HFFc6 (cell line): Measurements from ENCODE around the gene SV2C. TPM values are rescaled to one million over a fixed set of nuclear protein-coding genes. Genes with fewer than 3 reads are reported as not detected.

Experiments
- DNase-seq: peaks from one replicate; pipeline ENCODE4 v3.0.0-alpha.2; 2018
- H3K27ac Mint-ChIP-seq: 2 replicates; pipeline ENCODE4 v1.8.0; 2020; ENCODE audit warnings: mild to moderate bottlenecking, mixed read lengths
- H3K27me3 Mint-ChIP-seq: 2 replicates; pipeline ENCODE4 v1.8.0; 2021; ENCODE audit warnings: mild to moderate bottlenecking, moderate library complexity, mixed read lengths; ENCODE audit not compliant: insufficient read depth
- H3K36me3 Mint-ChIP-seq: 2 replicates; pipeline ENCODE4 v1.8.0; 2021; ENCODE audit warnings: low read depth, mixed read lengths
- H3K4me1 Mint-ChIP-seq: 2 replicates; pipeline ENCODE4 v1.8.0; 2020; ENCODE audit warnings: low read depth, mixed read lengths
- H3K4me3 Mint-ChIP-seq: 2 replicates; pipeline ENCODE4 v1.8.0; 2020; ENCODE audit warnings: mild to moderate bottlenecking, moderate library complexity, mixed read lengths
- H3K9me3 Mint-ChIP-seq: 2 replicates; pipeline ENCODE4 v1.8.0; 2020; ENCODE audit warnings: mild to moderate bottlenecking, mixed read lengths
- total RNA-seq, 6 experiments: library from RNA; stranded (reverse); fragmentation: NEBNext Ultra II Directional; extraction: Animal tissue kit (Norgen Biotek cat#: 25700); gene quantifications; 2 replicates in 1 of 6; 3 replicates in 5 of 6; pipeline ENCODE4 v1.2.3, GENCODE V29; 2021
- TF ChIP-seq, protein P1 (sequence below): fragments of 200-600 bp; sonication (generic); IDR thresholded peaks from 2 replicates; pipeline ENCODE4 v1.5.0; 2021; ENCODE audit warnings: antibody characterized with exemption, mild to moderate bottlenecking

SV2C gene
- total RNA-seq, 6 experiments from 2014 or later, result not detected

GRCh38 chr5:76163111-76163628 lies 80.0 kb downstream of the SV2C start:
- Mint-ChIP-seq H3K36me3 (no peaks in the 10 kb centered on the region), H3K9me3 (peaks cover 4% of the 10 kb centered on the region), H3K4me1 (no peaks in the 10 kb centered on the region), H3K27ac (no peak overlapping the region), H3K4me3 (no peak overlapping the region), H3K27me3 (no peaks in the 10 kb centered on the region)
- TF ChIP-seq, protein P1, sequence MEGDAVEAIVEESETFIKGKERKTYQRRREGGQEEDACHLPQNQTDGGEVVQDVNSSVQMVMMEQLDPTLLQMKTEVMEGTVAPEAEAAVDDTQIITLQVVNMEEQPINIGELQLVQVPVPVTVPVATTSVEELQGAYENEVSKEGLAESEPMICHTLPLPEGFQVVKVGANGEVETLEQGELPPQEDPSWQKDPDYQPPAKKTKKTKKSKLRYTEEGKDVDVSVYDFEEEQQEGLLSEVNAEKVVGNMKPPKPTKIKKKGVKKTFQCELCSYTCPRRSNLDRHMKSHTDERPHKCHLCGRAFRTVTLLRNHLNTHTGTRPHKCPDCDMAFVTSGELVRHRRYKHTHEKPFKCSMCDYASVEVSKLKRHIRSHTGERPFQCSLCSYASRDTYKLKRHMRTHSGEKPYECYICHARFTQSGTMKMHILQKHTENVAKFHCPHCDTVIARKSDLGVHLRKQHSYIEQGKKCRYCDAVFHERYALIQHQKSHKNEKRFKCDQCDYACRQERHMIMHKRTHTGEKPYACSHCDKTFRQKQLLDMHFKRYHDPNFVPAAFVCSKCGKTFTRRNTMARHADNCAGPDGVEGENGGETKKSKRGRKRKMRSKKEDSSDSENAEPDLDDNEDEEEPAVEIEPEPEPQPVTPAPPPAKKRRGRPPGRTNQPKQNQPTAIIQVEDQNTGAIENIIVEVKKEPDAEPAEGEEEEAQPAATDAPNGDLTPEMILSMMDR, result no peak
- no peak for DNase-seq

DNA sequence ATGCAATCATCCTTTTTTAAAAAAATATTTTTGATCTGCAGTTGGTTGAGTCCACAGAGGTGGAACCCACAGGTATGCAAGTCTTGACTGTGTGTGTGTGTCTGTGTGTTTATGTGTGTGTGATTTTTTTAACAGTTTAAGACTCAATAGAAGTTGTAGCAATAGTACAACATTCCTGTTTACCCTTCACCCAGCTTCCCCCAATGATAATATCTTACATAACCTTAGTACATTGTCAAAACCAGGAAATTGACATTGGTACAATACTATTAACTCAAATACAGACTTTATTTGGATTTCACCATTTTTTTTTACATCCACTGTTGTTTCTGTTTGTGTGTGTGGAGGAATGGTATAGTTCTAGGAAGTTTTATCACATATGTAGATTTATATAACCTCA lies 81.8 kb downstream of the SV2C start:
- Mint-ChIP-seq H3K36me3 (no peaks in the 10 kb centered on the region), H3K4me3 (no peak overlapping the region), H3K27ac (no peak overlapping the region), H3K4me1 (no peaks in the 10 kb centered on the region), H3K9me3 (peaks cover 4% of the 10 kb centered on the region), H3K27me3 (no peaks in the 10 kb centered on the region)
- TF ChIP-seq, protein P1, result no peak
- DNase-seq, result no peak

DNA sequence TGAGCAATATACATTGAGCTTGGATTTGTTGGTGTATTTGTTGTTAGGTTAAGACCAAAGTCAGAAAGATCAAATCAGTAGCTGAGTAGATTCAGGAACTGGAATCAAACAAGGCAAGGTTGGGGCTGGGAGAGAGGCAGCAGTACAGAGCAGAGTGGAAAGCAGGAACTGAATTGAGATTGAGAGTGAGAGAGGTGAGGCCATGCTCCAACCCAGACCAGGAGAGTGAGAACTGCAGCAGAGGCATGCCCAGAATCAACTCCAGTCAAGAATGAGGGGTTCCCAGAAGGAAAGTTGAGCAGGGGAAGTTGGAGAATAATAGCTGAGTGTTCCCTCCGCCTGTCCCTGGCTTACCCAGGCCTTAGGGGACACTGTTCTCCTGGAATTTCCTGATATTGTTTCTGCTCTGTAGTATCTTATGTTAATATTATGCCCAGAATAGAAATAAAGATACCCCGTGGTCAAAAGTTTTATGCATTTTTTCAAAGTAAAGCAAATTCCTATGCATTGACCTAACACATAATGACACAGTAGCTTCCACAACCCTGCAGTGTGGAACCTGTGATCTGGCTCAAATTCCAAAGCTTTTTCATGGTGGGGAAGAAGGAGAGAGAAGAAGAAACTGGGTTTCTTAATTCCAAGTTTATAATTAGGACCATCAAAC lies 82.7 kb downstream of the SV2C start:
- Mint-ChIP-seq H3K27ac (no peak overlapping the region), H3K9me3 (peaks cover 4% of the 10 kb centered on the region), H3K36me3 (no peaks in the 10 kb centered on the region), H3K27me3 (no peaks in the 10 kb centered on the region), H3K4me3 (no peak overlapping the region), H3K4me1 (no peaks in the 10 kb centered on the region)
- no peak for DNase-seq
- TF ChIP-seq, protein P1, result no peak

- no peak overlapping the region for H3K27ac Mint-ChIP-seq
- H3K27me3 Mint-ChIP-seq, result no peaks in the 10 kb centered on the region
- H3K4me3 Mint-ChIP-seq, result no peak overlapping the region
- DNase-seq, result no peak
- H3K4me1 Mint-ChIP-seq, result no peaks in the 10 kb centered on the region
- peaks cover 4% of the 10 kb centered on the region for H3K9me3 Mint-ChIP-seq
- TF ChIP-seq, protein P1, result no peak
- H3K36me3 Mint-ChIP-seq, result no peaks in the 10 kb centered on the region
Observed at GRCh38 chr5:76166886-76167576, 83.8 kb downstream of the SV2C start.

- Mint-ChIP-seq H3K27ac (no peak overlapping the region), H3K9me3 (peaks cover 4% of the 10 kb centered on the region), H3K27me3 (no peaks in the 10 kb centered on the region), H3K4me3 (no peak overlapping the region), H3K36me3 (no peaks in the 10 kb centered on the region), H3K4me1 (no peaks in the 10 kb centered on the region)
- no peak for DNase-seq
- TF ChIP-seq, protein P1, result no peak
Observed at GRCh38 chr5:76169146-76169905, 86.1 kb downstream of the SV2C start.
